HG02870 (cell line): ENCODE results near the gene HOXC9.

Experiments
- ATAC-seq: cut with Tn5 transposase; IDR thresholded peaks from one replicate; pipeline ENCODE4 v1.9.1; 2021; ENCODE audit warnings: mild to moderate bottlenecking, moderate library complexity; ENCODE audit not compliant: unreplicated experiment

The HOXC9 gene

DNA sequence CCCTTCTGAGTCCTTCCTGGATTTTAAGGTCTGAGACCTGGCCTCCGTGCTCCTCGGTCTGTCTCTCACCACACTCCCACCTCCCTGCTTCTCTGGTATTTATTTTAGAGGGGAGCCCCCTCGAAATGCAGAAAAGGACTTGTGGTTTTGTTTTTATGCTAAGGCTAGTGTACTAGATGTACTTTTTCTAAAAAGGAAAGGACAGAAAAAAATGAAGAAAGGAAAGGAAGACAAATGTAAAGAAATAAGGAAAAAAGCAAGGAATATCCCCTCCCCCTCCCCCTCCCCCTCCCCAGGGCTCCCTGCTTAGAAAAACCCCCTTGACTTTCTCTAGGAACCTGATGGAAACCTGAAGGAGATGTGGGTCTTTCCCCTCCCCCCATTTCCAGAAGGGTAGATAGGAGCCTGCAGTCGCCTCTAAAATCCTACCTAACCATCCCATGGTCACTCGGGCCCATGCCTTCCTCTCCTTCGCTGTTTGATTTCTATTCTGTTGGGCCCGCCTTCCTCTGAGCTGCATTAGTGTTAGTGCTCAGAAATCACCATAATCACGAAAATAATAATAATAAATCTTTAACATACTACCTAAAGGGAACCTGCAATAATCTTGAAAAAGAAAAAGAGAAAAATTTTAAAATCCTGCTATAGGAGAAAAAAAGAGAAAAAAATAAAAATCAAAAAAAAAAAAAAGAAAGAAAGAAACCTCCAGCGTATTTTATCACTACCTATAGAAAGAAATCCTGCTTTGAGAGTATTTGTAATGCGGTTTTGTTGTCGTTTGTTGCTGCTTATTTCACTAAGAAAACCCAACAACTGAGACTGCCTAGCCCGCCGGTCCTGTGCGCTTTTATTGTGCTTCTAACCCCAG lies 11.9 kb downstream of the HOXC9 start:
- no peak for ATAC-seq

DNA sequence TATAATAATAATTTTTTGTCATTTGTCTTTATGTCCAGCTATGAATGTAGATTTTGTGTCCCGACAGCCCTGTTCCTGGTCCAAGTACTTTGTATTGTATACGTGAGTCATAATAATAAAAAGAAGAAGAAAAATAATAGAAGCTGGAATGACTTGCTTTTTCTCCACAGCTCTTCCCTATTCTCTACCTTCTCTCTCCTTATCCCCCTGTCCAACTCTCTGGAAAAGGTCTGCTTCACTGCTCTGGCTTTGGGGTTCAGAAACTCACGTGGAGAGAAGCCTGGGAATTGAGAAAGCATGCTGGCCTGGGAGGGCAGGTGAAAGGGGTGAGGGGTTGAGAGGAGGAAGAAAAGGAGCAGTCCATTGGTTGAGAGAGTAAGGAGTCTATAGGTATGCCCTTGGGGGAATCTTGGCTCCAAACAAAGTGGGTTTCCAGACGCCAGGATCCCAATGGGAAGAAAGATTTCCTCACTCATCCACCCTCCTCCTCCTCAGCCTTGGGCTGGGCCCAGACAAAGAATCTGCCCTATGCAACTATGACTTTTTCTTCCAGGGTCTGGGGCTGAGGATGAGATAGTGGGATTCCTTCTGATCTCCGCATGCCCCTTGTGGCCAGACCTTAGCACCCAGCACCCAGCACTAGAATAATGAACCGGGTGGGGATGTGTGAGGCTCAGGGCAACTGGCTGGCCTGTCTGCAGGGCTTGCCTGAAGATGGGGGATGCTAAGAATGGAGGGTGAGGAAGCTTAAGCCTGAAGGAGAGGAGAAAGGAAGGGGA lies 12.9 kb downstream of the HOXC9 start:
- no peak for ATAC-seq

DNA sequence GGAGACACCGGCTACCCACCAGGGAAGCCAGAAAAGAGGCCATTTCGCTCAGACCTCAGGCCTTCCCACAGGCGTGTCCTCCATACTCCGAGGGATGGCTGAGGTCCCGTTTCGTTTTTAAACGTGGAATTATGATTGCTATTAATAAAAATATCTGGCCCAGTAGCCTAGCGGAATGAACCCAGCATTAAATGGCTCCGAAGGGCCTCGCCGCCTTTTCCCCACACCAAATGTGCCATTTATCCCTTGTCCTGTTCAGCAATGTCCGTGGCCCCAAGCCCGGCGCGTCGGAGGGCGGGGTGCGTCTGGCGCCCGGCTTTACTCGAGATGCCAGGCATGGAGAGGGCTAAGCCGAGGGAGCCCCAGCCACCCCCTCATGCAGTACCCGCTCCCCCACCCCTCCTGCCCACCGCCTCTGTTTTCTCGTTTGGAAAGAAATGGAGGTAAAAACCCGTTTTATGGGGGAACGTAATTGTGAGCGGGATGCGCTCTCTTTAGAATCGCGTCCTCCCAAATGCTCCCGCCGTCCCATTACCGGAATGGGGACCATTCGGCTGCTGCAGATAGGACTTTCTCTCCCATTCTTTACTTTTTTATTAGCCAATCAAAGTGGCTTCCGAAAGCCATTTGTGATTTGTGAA lies 14.5 kb downstream of the HOXC9 start:
- no peak for ATAC-seq

DNA sequence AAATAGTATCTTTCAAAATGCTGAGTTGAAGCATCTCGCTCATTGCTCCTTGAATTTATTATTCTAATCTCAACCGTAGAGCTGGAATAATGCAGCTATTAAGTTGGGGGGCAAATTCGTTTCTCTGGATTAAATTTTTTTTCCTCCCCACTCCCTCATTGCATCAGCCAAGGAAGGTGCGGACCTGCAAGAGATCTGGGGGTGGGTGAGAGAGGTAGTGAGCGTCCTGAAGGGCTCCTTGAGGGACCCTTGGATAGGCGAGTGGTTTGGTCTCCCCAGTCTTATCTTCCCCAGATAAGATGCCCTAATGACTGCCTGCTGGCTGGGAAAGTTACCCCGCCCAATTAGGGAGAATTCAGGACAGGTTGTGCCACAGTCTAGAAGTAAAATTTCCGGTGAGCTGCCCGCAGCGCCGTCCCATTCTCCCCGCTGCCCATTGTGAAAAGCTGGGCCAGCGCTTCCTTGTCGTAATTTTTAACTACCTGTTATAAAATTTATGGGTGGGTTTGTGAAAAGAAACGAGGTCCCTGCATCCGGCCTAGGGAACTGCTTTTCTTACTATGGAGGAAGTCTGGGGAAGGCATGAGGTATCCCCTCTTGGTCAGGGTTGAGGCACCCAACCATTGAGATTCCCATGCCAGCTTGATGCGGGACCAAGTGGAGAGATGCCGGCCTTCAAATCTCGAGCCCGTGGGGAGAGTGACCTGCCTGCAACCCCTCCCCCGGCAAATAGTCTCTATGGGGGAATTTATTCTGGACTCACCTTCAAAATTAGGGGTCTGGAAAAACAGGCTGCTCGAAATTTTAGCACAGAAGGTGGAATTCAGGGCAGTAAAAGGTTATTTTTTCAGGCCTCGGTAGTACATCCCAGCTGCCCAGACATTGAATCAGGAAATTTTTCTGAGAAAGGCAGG lies 15.3 kb downstream of the HOXC9 start:
- ATAC-seq: no peak

DNA sequence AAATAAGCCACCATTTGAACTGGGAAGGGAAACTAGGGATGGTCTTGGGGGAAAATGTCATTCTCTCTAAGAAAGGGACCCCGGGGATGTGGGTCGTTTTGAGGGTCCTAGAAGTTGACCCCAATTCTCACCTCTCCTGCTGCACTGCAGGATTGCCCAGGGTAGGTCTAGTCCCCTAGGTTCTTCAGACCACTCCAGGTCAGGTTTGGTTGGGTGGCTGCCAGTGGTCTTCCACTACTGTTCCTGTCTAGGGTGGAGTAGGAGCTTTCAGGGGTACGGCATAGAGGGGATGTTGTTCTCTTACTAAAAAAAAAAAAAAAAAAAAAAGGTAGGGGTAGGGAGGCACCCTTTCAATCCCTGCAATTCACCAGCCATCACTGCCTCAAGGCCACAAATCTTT lies 16.1 kb downstream of the HOXC9 start:
- no peak for ATAC-seq

DNA sequence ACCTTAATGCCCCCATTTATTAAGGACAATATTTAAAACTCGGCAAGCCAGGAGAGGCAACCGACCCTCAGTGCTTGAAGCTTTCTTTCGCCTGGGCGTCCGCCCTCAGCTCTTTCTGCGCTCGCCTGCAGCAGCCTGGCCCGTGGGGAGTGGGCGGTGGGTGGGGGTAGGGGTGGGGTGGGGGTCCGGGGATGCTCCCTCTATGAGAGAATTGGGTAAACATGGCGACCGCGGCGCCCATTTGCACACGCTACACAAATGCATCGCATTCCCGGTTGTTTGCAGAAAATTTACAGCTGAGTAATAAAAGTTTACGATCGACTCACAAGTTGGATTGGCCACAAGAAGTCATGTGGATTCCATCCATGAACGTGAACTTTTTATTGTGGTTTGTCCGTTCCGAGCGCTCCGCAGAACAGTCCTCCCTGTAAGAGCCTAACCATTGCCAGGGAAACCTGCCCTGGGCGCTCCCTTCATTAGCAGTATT lies 16.6 kb downstream of the HOXC9 start:
- no peak for ATAC-seq

DNA sequence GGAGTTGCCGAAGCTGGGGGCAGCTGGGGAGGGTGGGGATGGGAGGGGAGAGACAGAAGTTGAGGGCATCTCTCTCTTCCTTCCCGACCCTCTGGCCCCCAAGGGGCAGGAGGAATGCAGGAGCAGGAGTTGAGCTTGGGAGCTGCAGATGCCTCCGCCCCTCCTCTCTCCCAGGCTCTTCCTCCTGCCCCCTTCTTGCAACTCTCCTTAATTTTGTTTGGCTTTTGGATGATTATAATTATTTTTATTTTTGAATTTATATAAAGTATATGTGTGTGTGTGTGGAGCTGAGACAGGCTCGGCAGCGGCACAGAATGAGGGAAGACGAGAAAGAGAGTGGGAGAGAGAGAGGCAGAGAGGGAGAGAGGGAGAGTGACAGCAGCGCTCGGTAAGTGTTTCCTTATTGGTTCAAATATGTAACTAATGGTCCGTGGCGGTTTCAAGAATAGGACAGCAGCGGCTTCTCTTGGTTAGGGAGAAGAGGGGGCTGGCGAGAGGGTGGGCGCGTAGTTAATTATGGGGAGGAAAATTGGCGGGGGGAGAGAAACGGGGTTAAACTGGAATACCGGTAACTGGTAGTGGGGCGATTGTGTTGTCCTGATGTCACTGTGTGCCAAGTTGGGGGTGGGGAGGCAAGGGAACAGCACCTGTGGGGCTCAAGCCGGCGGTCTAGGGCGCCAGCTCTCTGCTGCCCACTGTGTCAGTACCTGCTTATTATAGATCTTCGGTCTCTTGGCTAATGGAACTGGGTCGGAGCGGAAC lies 17.2 kb downstream of the HOXC9 start:
- no peak for ATAC-seq

DNA sequence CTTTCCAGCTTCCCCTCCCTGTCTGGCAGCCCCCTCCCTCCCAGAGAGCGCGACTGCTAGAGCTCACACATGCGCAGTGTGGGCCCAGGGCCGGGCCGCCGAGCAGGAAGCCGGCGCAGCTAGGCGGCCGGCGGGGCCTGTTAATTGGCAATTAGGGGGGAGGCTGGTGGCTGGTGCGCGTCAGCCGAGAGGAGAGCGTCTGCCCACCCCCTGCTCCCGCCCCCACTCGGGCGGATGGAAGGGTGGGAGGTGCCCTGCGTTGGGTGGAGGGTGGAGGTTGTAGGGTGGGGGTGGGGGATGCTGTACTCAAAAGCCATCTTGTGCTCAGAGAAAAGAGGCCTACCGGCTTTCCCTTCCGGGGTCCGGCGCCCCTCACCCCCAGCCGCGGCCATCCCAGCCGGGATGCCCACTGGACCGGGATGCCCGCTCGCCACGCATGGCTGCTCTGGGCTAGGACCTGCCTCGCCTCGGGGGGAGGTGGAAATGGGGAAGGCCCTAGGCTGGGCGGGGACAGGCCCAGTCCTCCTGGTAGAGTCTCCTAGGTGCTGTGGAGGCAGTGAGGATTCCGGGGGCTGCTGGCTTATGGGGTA lies 18.0 kb downstream of the HOXC9 start:
- ATAC-seq: peak; percentile 71

DNA sequence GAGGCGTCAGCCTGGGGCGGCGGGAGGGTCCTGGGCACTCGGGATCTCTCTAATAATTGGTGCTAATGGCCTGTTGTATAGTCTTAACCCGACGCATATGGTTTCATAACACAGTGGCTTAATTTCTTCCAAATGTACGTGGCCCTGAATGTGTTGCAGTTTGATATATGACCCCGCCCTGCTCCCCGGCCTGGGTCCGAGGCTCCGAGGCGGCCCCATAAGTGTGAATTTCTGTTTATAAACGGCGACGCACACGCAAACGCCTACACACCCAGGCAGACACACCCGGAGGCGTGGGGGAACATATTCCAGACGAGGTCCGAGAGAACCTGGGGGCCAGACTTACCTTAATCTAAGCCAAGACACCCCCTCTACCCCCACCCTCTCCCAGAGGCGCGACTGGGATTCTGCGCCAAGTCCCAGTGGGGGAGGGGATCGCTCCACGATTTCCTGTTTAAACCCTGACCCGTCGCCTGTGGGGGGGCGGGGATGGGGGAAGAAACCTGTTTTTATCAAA lies 18.6 kb downstream of the HOXC9 start:
- no peak for ATAC-seq

DNA sequence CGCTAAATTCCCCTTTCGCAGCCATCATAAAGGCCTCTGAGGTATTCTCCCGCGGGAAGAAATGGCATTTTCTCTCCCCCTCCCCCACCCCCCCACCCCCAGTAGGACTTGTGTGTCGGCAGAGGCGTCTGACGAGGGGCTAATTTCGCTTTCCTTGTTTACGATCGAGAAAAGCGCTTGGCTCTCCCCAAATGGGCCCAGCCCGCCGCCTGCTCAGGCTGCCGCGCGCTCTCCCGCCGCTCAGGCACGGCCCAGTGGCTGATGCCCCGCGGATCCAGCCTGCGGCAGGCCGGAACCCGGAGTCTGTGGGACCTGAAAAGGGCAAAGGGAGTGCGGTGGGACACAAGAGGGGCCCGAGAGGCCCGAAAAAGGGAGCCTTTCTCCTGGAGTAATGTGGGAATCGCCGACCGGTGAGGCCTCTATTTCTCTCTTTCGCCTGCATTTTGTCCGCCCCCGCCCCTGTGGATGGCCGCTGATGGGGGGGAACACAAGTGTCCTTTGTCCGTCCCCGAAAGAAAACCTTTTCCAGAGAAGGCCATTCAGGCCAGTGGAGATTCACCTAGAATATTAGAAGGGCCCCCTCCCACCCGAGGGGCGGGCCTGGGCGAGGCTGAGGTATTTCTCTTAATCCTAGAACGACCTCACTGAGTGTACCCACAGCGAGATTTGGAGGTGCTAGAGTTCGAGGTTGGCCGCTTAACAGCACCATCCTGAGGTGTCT lies 19.3 kb downstream of the HOXC9 start:
- no peak for ATAC-seq

DNA sequence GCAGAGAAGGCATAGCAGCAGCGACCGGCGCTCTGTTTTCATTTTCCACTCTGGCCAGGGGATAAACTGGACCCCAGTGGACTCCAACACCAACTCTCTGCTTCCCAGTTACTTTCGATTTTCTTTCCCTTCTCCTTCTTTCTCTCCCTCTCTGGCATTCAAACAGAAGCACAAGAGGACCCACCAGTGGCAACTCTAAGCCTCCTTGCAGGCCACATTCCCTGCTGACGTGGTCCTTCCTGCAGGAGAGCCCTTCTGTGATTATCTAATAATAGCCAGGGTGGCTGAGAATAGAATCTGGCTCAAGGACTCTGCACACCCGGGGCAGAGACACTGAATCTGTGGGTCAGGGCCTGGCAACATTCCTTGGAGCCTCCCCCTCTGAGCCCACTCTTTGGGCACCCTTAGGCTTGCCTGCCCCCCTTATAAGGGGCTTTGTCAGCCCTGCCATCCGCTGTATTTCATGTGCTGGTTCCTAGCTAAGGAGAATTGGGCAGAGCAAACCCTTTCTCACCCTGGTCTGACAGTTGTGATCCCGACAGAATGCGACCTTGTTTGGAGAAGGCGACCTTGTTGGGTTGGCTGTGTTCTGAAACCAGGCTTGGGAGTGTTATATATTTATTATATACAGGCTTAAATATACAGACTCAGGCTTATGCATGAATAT lies 20.1 kb downstream of the HOXC9 start:
- ATAC-seq: no peak

DNA sequence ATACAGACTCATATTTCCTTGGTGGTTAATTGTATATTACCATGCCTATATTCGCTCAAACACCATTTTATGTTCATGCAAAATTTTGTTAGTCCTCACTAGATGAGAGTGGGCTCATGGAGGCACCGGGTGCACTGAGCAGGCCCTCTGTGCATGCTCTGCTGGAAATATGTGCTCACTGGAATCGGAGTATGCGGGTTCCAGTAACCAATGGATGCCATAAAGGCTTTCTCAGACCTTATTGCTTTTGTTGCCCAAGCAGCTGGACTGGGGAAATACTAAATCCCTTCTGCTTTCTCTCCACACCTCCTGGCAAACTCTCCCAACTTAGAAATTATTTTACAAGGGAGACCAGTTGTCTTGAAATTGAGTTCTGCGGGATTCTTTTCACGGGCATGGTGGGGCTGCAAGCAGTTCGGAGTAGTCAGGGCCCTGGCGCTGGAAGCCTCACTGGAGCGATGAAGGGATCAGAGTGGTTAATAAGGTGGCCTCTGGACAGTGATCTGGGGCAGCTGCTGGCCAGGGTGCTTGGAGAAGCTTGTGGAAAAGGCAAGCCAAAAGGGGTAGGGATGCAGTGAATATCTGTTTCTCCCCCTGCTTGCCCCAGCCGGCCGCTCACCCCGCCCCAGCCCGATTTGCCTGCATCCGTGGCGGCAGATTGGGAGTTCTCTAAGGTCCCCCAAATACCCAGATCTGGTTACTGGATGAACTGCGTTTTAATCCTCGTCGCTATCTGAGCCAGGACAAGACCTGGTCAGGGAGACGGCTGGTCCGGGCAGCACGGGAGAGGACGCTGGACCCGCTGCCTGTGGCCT lies 20.8 kb downstream of the HOXC9 start:
- ATAC-seq: no peak

DNA sequence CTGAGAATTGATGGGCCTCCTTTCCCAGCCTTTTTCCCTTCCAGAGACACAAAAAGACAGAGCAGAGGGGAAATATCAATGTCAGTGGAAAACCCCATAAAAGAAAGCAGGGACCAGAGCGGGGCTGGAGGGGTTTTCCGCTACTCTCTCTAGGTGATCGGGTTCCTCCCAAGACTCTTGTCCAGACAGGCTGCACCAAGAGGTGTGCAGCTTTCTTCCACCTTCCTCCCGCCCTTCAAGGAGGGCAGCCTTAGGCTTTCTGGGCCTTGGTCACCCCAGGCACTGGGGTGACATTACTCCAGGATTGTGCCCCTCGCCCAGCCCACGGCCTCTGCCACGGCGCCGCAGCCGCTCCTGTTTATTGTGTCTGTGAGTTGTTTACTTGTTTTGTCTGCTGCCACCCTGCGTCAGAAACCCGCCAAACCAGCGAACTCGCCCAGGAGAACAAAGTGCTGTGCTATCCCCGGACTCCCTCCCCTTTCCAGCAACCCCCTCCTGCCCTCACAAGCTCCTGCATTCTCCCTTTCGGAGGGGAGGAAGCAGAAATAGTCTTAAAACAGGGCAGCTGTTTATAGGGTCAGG lies 21.6 kb downstream of the HOXC9 start:
- no peak for ATAC-seq

DNA sequence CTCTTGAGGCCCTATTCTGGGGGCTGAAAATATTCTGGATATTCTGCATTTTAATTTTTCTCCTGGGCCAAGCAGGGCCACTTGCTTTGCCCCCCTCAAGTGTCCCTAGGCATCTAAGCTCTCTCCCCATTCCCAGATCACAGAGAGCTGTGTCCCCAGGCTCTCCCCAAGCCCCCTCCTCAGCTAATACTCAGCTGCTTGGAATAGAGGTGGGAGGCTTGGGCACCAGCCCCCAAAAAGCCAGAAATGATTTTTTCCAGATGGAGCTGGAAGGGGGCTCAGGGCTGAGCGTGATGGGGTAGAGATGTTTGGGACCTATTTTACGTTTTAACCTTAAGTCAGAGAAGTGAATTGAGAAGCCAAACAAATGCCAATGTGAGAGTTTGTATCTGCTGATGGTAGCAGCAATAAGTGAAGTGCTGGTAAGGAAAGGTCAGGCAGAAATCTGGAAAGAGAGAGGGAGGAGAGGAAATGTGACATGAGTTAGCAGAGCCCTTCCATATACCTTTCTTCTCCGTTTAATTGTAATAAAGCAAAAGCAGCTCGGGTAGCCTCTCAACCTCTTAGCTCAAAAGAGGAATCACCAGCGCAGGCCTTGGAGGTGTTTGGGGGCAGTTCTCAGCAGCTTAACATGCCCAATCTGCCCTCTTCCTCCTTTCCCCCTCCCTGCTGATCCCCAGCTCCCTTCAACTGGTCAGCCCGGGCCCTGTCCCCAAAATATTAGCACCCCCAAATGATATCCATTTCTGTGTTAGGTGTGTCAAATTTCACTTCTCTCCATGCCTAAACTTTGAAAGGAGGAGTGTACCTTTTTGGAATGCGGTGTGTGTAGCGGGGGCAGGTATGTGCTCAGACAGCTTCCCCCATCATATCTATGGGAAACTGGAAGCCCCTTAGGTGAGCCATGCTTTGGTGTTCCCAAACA lies 23.3 kb downstream of the HOXC9 start:
- no peak for ATAC-seq

DNA sequence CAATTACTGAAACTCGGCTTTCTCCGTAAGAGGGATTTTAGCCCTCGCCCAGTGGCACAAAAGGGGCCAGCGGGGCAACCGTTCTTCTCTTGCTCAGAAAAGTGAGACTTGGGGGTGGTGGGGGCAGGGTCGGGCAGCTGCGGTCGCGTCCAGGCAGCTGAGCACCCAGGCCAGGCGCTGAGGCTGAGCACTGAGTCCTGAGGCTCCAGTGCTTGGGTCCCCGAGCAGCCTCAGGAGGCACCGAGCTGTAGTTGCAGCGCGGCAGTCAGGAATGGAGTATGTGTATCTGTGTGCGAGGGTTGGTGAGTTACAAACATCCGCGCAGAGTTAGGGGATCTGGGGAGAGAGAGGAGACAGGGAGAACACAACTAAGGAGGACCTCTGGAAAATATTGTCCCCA lies 24.2 kb downstream of the HOXC9 start:
- no peak for ATAC-seq
